GM23338 (cell line): ENCODE measurements around the gene SVBP. TPM values are rescaled to one million over a fixed set of nuclear protein-coding genes. Genes with fewer than 3 reads are reported as not detected.

Experiments used
- ATAC-seq: fragments of 200-7000 bp; cut with Tn5 transposase; 3 replicates; pipeline ENCODE4 v1.9.1; 2020
- DNase-seq: peaks from one replicate; pipeline ENCODE4 v3.0.0-alpha.2; 2015; ENCODE audit warnings: low spot score
- H2AFZ ChIP-seq: fragments of 200-600 bp; sonication (generic); 2 replicates; pipeline ENCODE4 v1.8.0; 2016; ENCODE audit warnings: antibody characterized with exemption, mild to moderate bottlenecking, moderate library complexity
- H3F3A ChIP-seq: fragments of 200-600 bp; sonication (generic); replicated peaks from 2 replicates; pipeline ENCODE4 v1.8.0; 2017; ENCODE audit warnings: antibody characterized with exemption, mixed run types, low read depth
- H3K27ac ChIP-seq: fragments of 200-600 bp; sonication (generic); 2 replicates; pipeline ENCODE4 v1.6.1; 2016; ENCODE audit warnings: low read depth
- H3K27me3 ChIP-seq: fragments of 200-600 bp; sonication (generic); 2 replicates; pipeline ENCODE4 v1.8.0; 2016; ENCODE audit warnings: mild to moderate bottlenecking, mixed run types, moderate library complexity; ENCODE audit not compliant: insufficient read depth
- H3K36me3 ChIP-seq: fragments of 200-600 bp; sonication (generic); 2 replicates; pipeline ENCODE4 v1.8.0; 2016; ENCODE audit warnings: mild to moderate bottlenecking; ENCODE audit not compliant: insufficient read depth
- H3K4me1 ChIP-seq: fragments of 200-600 bp; sonication (generic); 2 replicates; pipeline ENCODE4 v1.8.0; 2016; ENCODE audit warnings: mild to moderate bottlenecking, moderate library complexity; ENCODE audit not compliant: insufficient read depth
- H3K4me2 ChIP-seq: fragments of 200-600 bp; sonication (generic); 2 replicates; pipeline ENCODE4 v1.7.1; 2017; ENCODE audit warnings: mixed run types
- H3K4me3 ChIP-seq: fragments of 200-600 bp; sonication (generic); 2 replicates; pipeline ENCODE4 v1.6.1; 2016; ENCODE audit warnings: mixed run types
- H3K79me2 ChIP-seq: fragments of 200-600 bp; sonication (generic); replicated peaks from 2 replicates; pipeline ENCODE4 v1.8.0; 2017; ENCODE audit warnings: mild to moderate bottlenecking; ENCODE audit not compliant: insufficient read depth
- H3K9me2 ChIP-seq: fragments of 200-600 bp; sonication (generic); 2 replicates; pipeline ENCODE4 v1.8.0; 2017; ENCODE audit not compliant: insufficient read depth
- H4K20me1 ChIP-seq: fragments of 200-600 bp; sonication (generic); replicated peaks from 2 replicates; pipeline ENCODE4 v1.8.0; 2017; ENCODE audit warnings: mild to moderate bottlenecking; ENCODE audit not compliant: insufficient read depth
- H3K27ac Mint-ChIP-seq: 2 replicates; pipeline ENCODE4 v1.8.0; 2020; ENCODE audit warnings: inconsistent platforms, mild to moderate bottlenecking, moderate library complexity, mixed read lengths
- H3K27me3 Mint-ChIP-seq: 3 replicates; pipeline ENCODE4 v1.8.0; 2022; ENCODE audit warnings: low read depth, mild to moderate bottlenecking, moderate library complexity, mixed read lengths, inconsistent platforms; ENCODE audit not compliant: insufficient read depth, poor library complexity
- H3K36me3 Mint-ChIP-seq: 3 replicates; pipeline ENCODE4 v1.8.0; 2021; ENCODE audit warnings: low read depth, mild to moderate bottlenecking, inconsistent platforms, moderate library complexity, mixed read lengths
- H3K4me1 Mint-ChIP-seq: 3 replicates; pipeline ENCODE4 v1.8.0; 2020; ENCODE audit warnings: mild to moderate bottlenecking, inconsistent platforms, mixed read lengths
- H3K4me3 Mint-ChIP-seq: 3 replicates; pipeline ENCODE4 v1.8.0; 2021; ENCODE audit warnings: moderate library complexity, mild to moderate bottlenecking, inconsistent platforms, mixed read lengths
- H3K9me3 Mint-ChIP-seq: 3 replicates; pipeline ENCODE4 v1.8.0; 2020; ENCODE audit warnings: moderate library complexity, mild to moderate bottlenecking, inconsistent platforms, mixed read lengths
- CTCF ChIP-seq, 2 experiments: fragments of 200-600 bp in 1 of 2; sonication (generic) in 1 of 2; conservative IDR thresholded peaks; 2 replicates each; pipeline versions ENCODE4 v1.5.1 to v1.6.1; 2016 to 2017; ENCODE audit warnings: antibody characterized with exemption in 2 of 2, low read depth in 2 of 2, mild to moderate bottlenecking in 2 of 2, moderate library complexity in 1 of 2
- EZH2 ChIP-seq: fragments of 200-600 bp; sonication (generic); IDR thresholded peaks from one replicate; pipeline ENCODE4 v1.8.0; 2017; ENCODE audit warnings: antibody characterized with exemption, mild to moderate bottlenecking, low read depth; ENCODE audit not compliant: unreplicated experiment
- EZH2phosphoT487 ChIP-seq: fragments of 200-600 bp; sonication (generic); IDR thresholded peaks from one replicate; pipeline ENCODE4 v1.8.1; 2018; ENCODE audit warnings: antibody characterized with exemption; ENCODE audit not compliant: unreplicated experiment
- NANOG ChIP-seq: IDR thresholded peaks from 2 replicates; pipeline ENCODE4 v1.6.1; 2016; ENCODE audit warnings: antibody characterized with exemption, borderline replicate concordance
- POLR2AphosphoS5 ChIP-seq: IDR thresholded peaks from 2 replicates; pipeline ENCODE4 v1.6.1; 2016; ENCODE audit warnings: antibody characterized with exemption, low read depth
- STAT1 ChIP-seq: IDR thresholded peaks from one replicate; pipeline ENCODE4 v1.6.1; 2016; ENCODE audit warnings: antibody characterized with exemption; ENCODE audit not compliant: unreplicated experiment
- ZNF114 ChIP-seq: fragments of 250-450 bp; sonication (Bioruptor Pico); IDR thresholded peaks from 2 replicates; pipeline ENCODE4 v1.5.0; 2020; ENCODE audit warnings: mild to moderate bottlenecking, moderate library complexity
- ZNF462 ChIP-seq: fragments of 250-450 bp; sonication (Bioruptor Pico); IDR thresholded peaks from 2 replicates; pipeline ENCODE4 v1.5.0; 2020; ENCODE audit warnings: mild to moderate bottlenecking, moderate library complexity
- polyA plus RNA-seq: library from polyadenylated mRNA; unstranded; fragments of >200 nt; fragmentation: Nextera tagmentation; extraction: Ambion mirVana; gene quantifications from 2 replicates; pipeline ENCODE4 v1.2.1, GENCODE V29; 2016
- total RNA-seq: library from RNA; depleted of rRNA; stranded (reverse); fragments of >200 nt; shearing (Covaris generic); gene quantifications from 2 replicates; pipeline ENCODE4 v1.2.3, GENCODE V29; 2014

SVBP gene
- total and polyA plus RNA-seq, 2 experiments from 2014 or later: 22.1 to 82.1 TPM

GRCh38 chr1:42801832-42802473 is 15.2 kb downstream of the SVBP start:
- no peak overlapping the region for H2AFZ ChIP-seq
- H3K4me3 Mint-ChIP-seq: no peak overlapping the region
- no peaks in the 10 kb centered on the region for H3K9me2 ChIP-seq
- no peaks in the 10 kb centered on the region for H4K20me1 ChIP-seq
- no peak overlapping the region for H3K4me3 ChIP-seq
- no peak overlapping the region for H3K27ac Mint-ChIP-seq
- no peak overlapping the region for H3K27ac ChIP-seq
- no peaks in the 10 kb centered on the region for H3K27me3 ChIP-seq
- peaks cover 27% of the 10 kb centered on the region for H3K36me3 Mint-ChIP-seq
- DNase-seq: no peak
- no peaks in the 10 kb centered on the region for H3K4me1 ChIP-seq
- no peak for TF ChIP-seq ZNF462
- TF ChIP-seq STAT1: no peak
- TF ChIP-seq EZH2: no peak
- TF ChIP-seq NANOG: no peak
- TF ChIP-seq CTCF (conservative IDR thresholded peaks at IDR 0.05; ENCODE audit: low read depth in 2 of 2): no peak
- no peak for TF ChIP-seq ZNF114 (CRISPR knock-in tag)
- no peak for TF ChIP-seq POLR2AphosphoS5
- TF ChIP-seq EZH2phosphoT487: no peak
- no peaks in the 10 kb centered on the region for H3K79me2 ChIP-seq
- no peaks in the 10 kb centered on the region for H3F3A ChIP-seq
- no peak overlapping the region for H3K4me2 ChIP-seq
- peaks cover 21% of the 10 kb centered on the region; the same call in 2 of the 3 replicates for H3K9me3 Mint-ChIP-seq
- no peak for ATAC-seq
- 0 out of 2 replicates have a peak, but pooled peaks cover 11% of the 10 kb centered on the region for H3K36me3 ChIP-seq
- H3K4me1 Mint-ChIP-seq: no peaks in the 10 kb centered on the region; the same call in 2 of the 3 replicates
- H3K27me3 Mint-ChIP-seq: no peaks in the 10 kb centered on the region
